ENCODE results near the gene TP53INP2. TPM values are rescaled to one million over a fixed set of nuclear protein-coding genes. Genes with fewer than 3 reads are reported as not detected.

TP53INP2 gene
- total and polyA plus RNA-seq, 2 experiments from 2014 or later = 2.7 to 3.3 TPM

- no peaks in the 10 kb centered on the region for H3K27me3 ChIP-seq (ENCODE audit: insufficient read depth)
- no peaks in the 10 kb centered on the region for H3K4me1 ChIP-seq (ENCODE audit: insufficient read depth)
- peaks cover 8% of the 10 kb centered on the region; the same call in 1 of the 2 replicates for H4K20me1 ChIP-seq (replicated peaks; ENCODE audit: insufficient read depth)
- H2AFZ ChIP-seq = no peak overlapping the region
- H3K4me2 ChIP-seq = no peak overlapping the region
- no peaks in the 10 kb centered on the region for H3K9me2 ChIP-seq (ENCODE audit: insufficient read depth)
- H3K27ac ChIP-seq (ENCODE audit: low read depth) = no peak overlapping the region
- no peak overlapping the region for H3K27ac Mint-ChIP-seq
- H3K9me3 Mint-ChIP-seq = peaks cover 3% of the 10 kb centered on the region; the same call in 1 of the 3 replicates
- H3F3A ChIP-seq (replicated peaks; ENCODE audit: low read depth) = no peaks in the 10 kb centered on the region
- DNase-seq (ENCODE audit: low spot score) (no peak), ATAC-seq (no peak)
- H3K4me3 ChIP-seq = no peak overlapping the region
- peaks cover 6% of the 10 kb centered on the region; the same call in 2 of the 3 replicates for H3K36me3 Mint-ChIP-seq (ENCODE audit: low read depth)
- no peaks in the 10 kb centered on the region for H3K36me3 ChIP-seq (ENCODE audit: insufficient read depth)
- peaks cover 46% of the 10 kb centered on the region for H3K79me2 ChIP-seq (replicated peaks; ENCODE audit: insufficient read depth)
- no peaks in the 10 kb centered on the region for H3K4me1 Mint-ChIP-seq
- TF ChIP-seq CREB1 (CRISPR knock-in tag; IDR thresholded peaks at IDR 0.05; ENCODE audit: low read depth) (no peak), ZNF462 (CRISPR knock-in tag; IDR thresholded peaks at IDR 0.05) (no peak), EZH2 (IDR thresholded peaks at IDR 0.05; ENCODE audit: low read depth, unreplicated experiment) (no peak), JUNB (IDR thresholded peaks at IDR 0.05; ENCODE audit: unreplicated experiment) (no peak), ZNF114 (CRISPR knock-in tag; IDR thresholded peaks at IDR 0.05) (no peak), POLR2AphosphoS5 (IDR thresholded peaks at IDR 0.05; ENCODE audit: low read depth) (no peak), REST (IDR thresholded peaks at IDR 0.05; ENCODE audit: unreplicated experiment) (no peak)
- TF ChIP-seq, protein P1, sequence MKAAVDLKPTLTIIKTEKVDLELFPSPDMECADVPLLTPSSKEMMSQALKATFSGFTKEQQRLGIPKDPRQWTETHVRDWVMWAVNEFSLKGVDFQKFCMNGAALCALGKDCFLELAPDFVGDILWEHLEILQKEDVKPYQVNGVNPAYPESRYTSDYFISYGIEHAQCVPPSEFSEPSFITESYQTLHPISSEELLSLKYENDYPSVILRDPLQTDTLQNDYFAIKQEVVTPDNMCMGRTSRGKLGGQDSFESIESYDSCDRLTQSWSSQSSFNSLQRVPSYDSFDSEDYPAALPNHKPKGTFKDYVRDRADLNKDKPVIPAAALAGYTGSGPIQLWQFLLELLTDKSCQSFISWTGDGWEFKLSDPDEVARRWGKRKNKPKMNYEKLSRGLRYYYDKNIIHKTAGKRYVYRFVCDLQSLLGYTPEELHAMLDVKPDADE (IDR thresholded peaks at IDR 0.05) = no peak
- TF ChIP-seq, protein P2, sequence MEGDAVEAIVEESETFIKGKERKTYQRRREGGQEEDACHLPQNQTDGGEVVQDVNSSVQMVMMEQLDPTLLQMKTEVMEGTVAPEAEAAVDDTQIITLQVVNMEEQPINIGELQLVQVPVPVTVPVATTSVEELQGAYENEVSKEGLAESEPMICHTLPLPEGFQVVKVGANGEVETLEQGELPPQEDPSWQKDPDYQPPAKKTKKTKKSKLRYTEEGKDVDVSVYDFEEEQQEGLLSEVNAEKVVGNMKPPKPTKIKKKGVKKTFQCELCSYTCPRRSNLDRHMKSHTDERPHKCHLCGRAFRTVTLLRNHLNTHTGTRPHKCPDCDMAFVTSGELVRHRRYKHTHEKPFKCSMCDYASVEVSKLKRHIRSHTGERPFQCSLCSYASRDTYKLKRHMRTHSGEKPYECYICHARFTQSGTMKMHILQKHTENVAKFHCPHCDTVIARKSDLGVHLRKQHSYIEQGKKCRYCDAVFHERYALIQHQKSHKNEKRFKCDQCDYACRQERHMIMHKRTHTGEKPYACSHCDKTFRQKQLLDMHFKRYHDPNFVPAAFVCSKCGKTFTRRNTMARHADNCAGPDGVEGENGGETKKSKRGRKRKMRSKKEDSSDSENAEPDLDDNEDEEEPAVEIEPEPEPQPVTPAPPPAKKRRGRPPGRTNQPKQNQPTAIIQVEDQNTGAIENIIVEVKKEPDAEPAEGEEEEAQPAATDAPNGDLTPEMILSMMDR (conservative IDR thresholded peaks at IDR 0.05; ENCODE audit: low read depth in 2 of 2) = no peak
- H3K4me3 Mint-ChIP-seq = no peak overlapping the region
- H3K27me3 Mint-ChIP-seq (ENCODE audit: insufficient read depth, low read depth, poor library complexity) = no peaks in the 10 kb centered on the region
Observed at GRCh38 chr20:34669094-34669493, 35.0 kb upstream of the TP53INP2 start.
